ENCODE measurements around the gene KLC3.

KLC3 gene

GRCh38 chr19:45339629-45340028 lies 921 bp upstream of the KLC3 start:
- no peak overlapping the region for H3K4me3 ChIP-seq (ENCODE audit: low read depth, low read length)
- TF ChIP-seq CTCF (conservative IDR thresholded peaks at IDR 0.05; ENCODE audit: low read depth, low read length), result no peak

GRCh38 chr19:45340899-45341453 lies 426 bp downstream of the KLC3 start:
- DNase-seq (ENCODE audit: low read depth), result peak; percentile 13
- TF ChIP-seq CTCF (conservative IDR thresholded peaks at IDR 0.05; ENCODE audit: low read depth, low read length), result no peak
- no peak overlapping the region for H3K4me3 ChIP-seq (ENCODE audit: low read depth, low read length)

More at GRCh38 chr19:45339629-45340028, 921 bp upstream of the KLC3 start:
- no peak for DNase-seq (ENCODE audit: low read depth)

GRCh38 chr19:45342911-45343310 lies 2.4 kb downstream of the KLC3 start:
- no peak for TF ChIP-seq CTCF (conservative IDR thresholded peaks at IDR 0.05; ENCODE audit: low read depth, low read length)

GRCh38 chr19:45344621-45345505 lies 4.3 kb downstream of the KLC3 start:
- no peak for TF ChIP-seq CTCF (conservative IDR thresholded peaks at IDR 0.05; ENCODE audit: low read depth, low read length)
- no peak overlapping the region for H3K4me3 ChIP-seq (ENCODE audit: low read depth, low read length)
- no peak for DNase-seq (ENCODE audit: low read depth)

More at GRCh38 chr19:45342911-45343310, 2.4 kb downstream of the KLC3 start:
- DNase-seq (ENCODE audit: low read depth), result no peak
- no peak overlapping the region for H3K4me3 ChIP-seq (ENCODE audit: low read depth, low read length)

- no peak for DNase-seq (ENCODE audit: low read depth)
- TF ChIP-seq CTCF (conservative IDR thresholded peaks at IDR 0.05; ENCODE audit: low read depth, low read length), result no peak
- no peak overlapping the region for H3K4me3 ChIP-seq (ENCODE audit: low read depth, low read length)
Observed at GRCh38 chr19:45345506-45345860, 4.9 kb downstream of the KLC3 start.

- no peak for DNase-seq (ENCODE audit: low read depth)
- TF ChIP-seq CTCF (conservative IDR thresholded peaks at IDR 0.05; ENCODE audit: low read depth, low read length), result peak; percentile 5
- H3K4me3 ChIP-seq (ENCODE audit: low read depth, low read length), result no peak overlapping the region
Observed at GRCh38 chr19:45346449-45346848, 5.9 kb downstream of the KLC3 start.
